Naive thymus-derived CD4-positive, alpha-beta T cell (primary cell): ENCODE data around the gene CTTNBP2NL. TPM values are rescaled to one million over a fixed set of nuclear protein-coding genes. Genes with fewer than 3 reads are reported as not detected.

Experiments used
- ATAC-seq: fragments of 150-1000 bp; cut with Tn5 transposase; 2 replicates; pipeline ENCODE4 v1.10.0; 2021; ENCODE audit warnings: mild to moderate bottlenecking, moderate library complexity
- CTCF ChIA-PET: fragments of 350-600 bp; sonication (Branson Sonifier 250); formaldehyde crosslinking; loops from one replicate; lab custom pipeline; 2021; ENCODE audit warnings: antibody characterized with exemption; lab: Charles Lee
- POLR2A ChIA-PET: fragments of 350-600 bp; sonication (Branson Sonifier 250); formaldehyde crosslinking; loops from one replicate; lab custom pipeline; 2021; ENCODE audit warnings: antibody characterized with exemption, inconsistent platforms; lab: Charles Lee
- DNase-seq, 9 donors: peaks; one replicate each; pipeline versions ENCODE4 v3.0.0 to v3.0.0-alpha.2; 2020 to 2022; ENCODE audit warnings: mixed read lengths in 1 of 9
- H3K27ac ChIP-seq: one replicate; pipeline ENCODE4 v1.7.0; 2013; ENCODE audit warnings: mild to moderate bottlenecking, low read depth, low read length, moderate library complexity
- H3K27me3 ChIP-seq, 2 donors: one replicate each; pipeline ENCODE4 v1.7.0; 2013; ENCODE audit warnings: low read length in 2 of 2, mild to moderate bottlenecking in 2 of 2, moderate library complexity in 2 of 2; ENCODE audit not compliant: control insufficient read depth in 2 of 2, insufficient read depth in 2 of 2
- H3K36me3 ChIP-seq, 3 experiments: 1 replicate in 2 of 3; 2 replicates in 1 of 3; pipeline ENCODE4 v1.7.0; 2013; ENCODE audit warnings: low read length in 3 of 3, mild to moderate bottlenecking in 3 of 3, moderate library complexity in 1 of 3; ENCODE audit not compliant: insufficient read depth in 3 of 3, control insufficient read depth in 2 of 3
- H3K4me1 ChIP-seq, 2 donors: one replicate each; pipeline ENCODE4 v1.7.0; 2013; ENCODE audit warnings: low read length in 2 of 2, mild to moderate bottlenecking in 2 of 2, moderate library complexity in 1 of 2; ENCODE audit not compliant: control insufficient read depth in 2 of 2, insufficient read depth in 2 of 2
- H3K4me3 ChIP-seq: 2 replicates; pipeline ENCODE4 v1.7.0; 2013; ENCODE audit warnings: mild to moderate bottlenecking, low read length
- H3K9me3 ChIP-seq, 3 experiments: 1 replicate in 2 of 3; 2 replicates in 1 of 3; pipeline ENCODE4 v1.7.0; 2013; ENCODE audit warnings: low read length in 3 of 3; ENCODE audit not compliant: control insufficient read depth in 2 of 3
- H3K27ac Mint-ChIP-seq, 9 donors: one replicate each; pipeline ENCODE4 v1.8.0; 2020 to 2022; ENCODE audit warnings: mixed read lengths in 9 of 9, mild to moderate bottlenecking in 8 of 9, moderate library complexity in 5 of 9, inconsistent platforms in 2 of 9
- H3K27me3 Mint-ChIP-seq, 5 donors: one replicate each; pipeline ENCODE4 v1.8.0; 2021 to 2022; ENCODE audit warnings: mixed read lengths in 5 of 5, mild to moderate bottlenecking in 1 of 5
- H3K36me3 Mint-ChIP-seq, 5 donors: one replicate each; pipeline ENCODE4 v1.8.0; 2020 to 2022; ENCODE audit warnings: mixed read lengths in 5 of 5, mild to moderate bottlenecking in 3 of 5, inconsistent platforms in 1 of 5
- H3K4me1 Mint-ChIP-seq, 7 donors: one replicate each; pipeline ENCODE4 v1.8.0; 2020 to 2022; ENCODE audit warnings: mixed read lengths in 7 of 7, mild to moderate bottlenecking in 3 of 7, inconsistent platforms in 1 of 7
- H3K4me3 Mint-ChIP-seq, 10 donors: one replicate each; pipeline ENCODE4 v1.8.0; 2020 to 2022; ENCODE audit warnings: mild to moderate bottlenecking in 10 of 10, mixed read lengths in 10 of 10, moderate library complexity in 6 of 10, inconsistent platforms in 2 of 10
- H3K9me3 Mint-ChIP-seq, 11 donors: one replicate each; pipeline ENCODE4 v1.8.0; 2020 to 2022; ENCODE audit warnings: mixed read lengths in 11 of 11, mild to moderate bottlenecking in 4 of 11, inconsistent platforms in 1 of 11, moderate library complexity in 1 of 11
- intact Hi-C, 2 donors: fragments of 100-400 bp; cut with micrococcal nuclease; formaldehyde crosslinking; loops; one replicate each; pipeline ENCODE4 v1.15.1; 2023
- polyA plus RNA-seq, 2 donors: library from polyadenylated mRNA; unstranded; fragments of 300-500 nt; fragmentation: Illumina TruSeq; gene quantifications; one replicate each; pipeline ENCODE4 v1.2.3, GENCODE V29; 2021
- total RNA-seq, 6 experiments: library from RNA in 5 of 6; stranded (reverse) in 5 of 6; gene quantifications; 1 replicate in 5 of 6; 2 replicates in 1 of 6; pipeline ENCODE4 v1.2.3 and lab custom pipeline; 2021 to 2026

Gene CTTNBP2NL
- total and polyA plus RNA-seq, 7 experiments from 2014 or later = 0.32 to 1.8 (median 0.90) TPM; not detected in 2

DNA sequence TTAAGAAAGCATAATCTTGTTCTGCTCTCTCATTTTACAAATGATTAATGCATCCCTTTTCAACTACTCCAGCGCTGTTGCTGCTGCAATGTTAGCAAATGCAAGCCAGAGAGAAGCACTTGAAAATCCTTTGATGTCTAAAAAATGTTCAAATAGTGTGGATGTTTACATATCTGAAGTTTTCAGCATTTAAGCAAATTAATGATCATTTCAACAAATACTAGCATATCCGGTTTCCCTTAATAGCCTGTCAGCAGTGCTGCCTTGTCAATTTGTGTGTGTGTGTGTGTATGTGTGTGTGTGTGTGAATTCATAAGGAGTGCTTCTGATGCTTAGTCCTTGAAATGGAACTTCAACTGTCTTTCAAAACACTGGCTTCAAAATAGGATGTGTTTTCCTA lies 64.6 kb downstream of the CTTNBP2NL start:
- POLR2A ChIA-PET = no interaction called here
- no peaks in the 10 kb centered on the region for H3K27me3 ChIP-seq
- Mint-ChIP-seq H3K36me3 (no peaks in the 10 kb centered on the region), H3K27ac (no peak overlapping the region), H3K4me1 (peaks cover 0 to 2% (median 0%) of the 10 kb centered on the region in 7 donors), H3K27me3 (peaks cover 0 to 16% (median 5%) of the 10 kb centered on the region in 5 donors), H3K4me3 (no peak overlapping the region), H3K9me3 (no peaks in the 10 kb centered on the region)
- DNase-seq = no peak
- no peak overlapping the region for H3K27ac ChIP-seq
- H3K9me3 ChIP-seq = no peaks in the 10 kb centered on the region
- H3K36me3 ChIP-seq = no peaks in the 10 kb centered on the region
- no peak overlapping the region for H3K4me3 ChIP-seq
- intact Hi-C loops = no loop called here
- CTCF ChIA-PET = no interaction called here
- no peak for ATAC-seq
- H3K4me1 ChIP-seq = no peaks in the 10 kb centered on the region

- intact Hi-C loops = no loop called here
- Histone ChIP-seq H3K36me3 (no peaks in the 10 kb centered on the region), H3K4me3 (no peak overlapping the region), H3K27me3 (no peaks in the 10 kb centered on the region), H3K27ac (no peak overlapping the region), H3K9me3 (no peaks in the 10 kb centered on the region), H3K4me1 (peaks cover 0 to 3% of the 10 kb centered on the region in 2 donors)
- POLR2A ChIA-PET = no interaction called here
- peak overlapping the region in 1 of 9 donors; percentile 28 for H3K27ac Mint-ChIP-seq
- CTCF ChIA-PET = no interaction called here
- H3K4me3 Mint-ChIP-seq = no peak overlapping the region
- no peaks in the 10 kb centered on the region for H3K36me3 Mint-ChIP-seq
- no peaks in the 10 kb centered on the region for H3K9me3 Mint-ChIP-seq
- ATAC-seq (no peak), DNase-seq (no peak)
- H3K4me1 Mint-ChIP-seq = peaks cover 0 to 10% (median 4%) of the 10 kb centered on the region in 7 donors
- H3K27me3 Mint-ChIP-seq = peaks cover 0 to 16% (median 8%) of the 10 kb centered on the region in 5 donors
Measured at GRCh38 chr1:112461200-112461871, 65.3 kb downstream of the CTTNBP2NL start.

GRCh38 chr1:112462953-112463279 lies 66.9 kb downstream of the CTTNBP2NL start:
- DNase-seq (no peak), ATAC-seq (no peak)
- Histone ChIP-seq H3K4me3 (no peak overlapping the region), H3K27me3 (no peaks in the 10 kb centered on the region), H3K9me3 (no peaks in the 10 kb centered on the region), H3K27ac (no peak overlapping the region), H3K36me3 (no peaks in the 10 kb centered on the region), H3K4me1 (peaks cover 0 to 3% of the 10 kb centered on the region in 2 donors)
- H3K4me3 Mint-ChIP-seq = no peak overlapping the region
- no peaks in the 10 kb centered on the region for H3K36me3 Mint-ChIP-seq
- peaks cover 0 to 2% (median 0%) of the 10 kb centered on the region in 11 donors for H3K9me3 Mint-ChIP-seq
- intact Hi-C loops = no loop called here
- peaks cover 0 to 17% (median 9%) of the 10 kb centered on the region in 7 donors for H3K4me1 Mint-ChIP-seq
- ChIA-PET POLR2A (no interaction called here), CTCF (interaction anchor here (0.9 to 2.9 kb wide), 3 partner anchors 15 to 72 kb away, joined by 3 to 30 read pairs (median 3); partner anchors contain the start of gene CTTNBP2NL)
- H3K27ac Mint-ChIP-seq = no peak overlapping the region
- H3K27me3 Mint-ChIP-seq = peaks cover 0 to 18% (median 9%) of the 10 kb centered on the region in 5 donors

DNA sequence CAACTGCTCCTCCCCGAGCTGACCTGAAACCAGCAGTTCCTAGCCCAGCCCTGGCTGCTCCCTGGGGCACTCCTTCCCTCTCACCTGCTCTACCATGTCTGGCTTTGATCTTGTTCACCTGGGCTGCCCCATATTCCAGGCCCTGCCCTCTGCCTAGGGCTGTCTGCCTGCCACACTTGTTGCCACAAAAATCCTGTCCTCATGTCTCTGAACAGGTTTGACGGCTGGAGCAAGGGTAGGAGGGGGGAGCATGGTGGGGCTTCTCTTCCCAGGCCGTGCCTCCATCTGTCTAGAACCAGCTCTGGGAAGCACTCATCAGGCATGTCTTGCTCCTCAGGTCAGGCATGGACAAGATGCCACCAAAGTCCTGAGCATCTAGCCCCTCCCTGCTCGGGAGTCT lies 68.5 kb downstream of the CTTNBP2NL start:
- no peak for ATAC-seq
- Mint-ChIP-seq H3K4me1 (peaks cover 0 to 17% (median 9%) of the 10 kb centered on the region in 7 donors), H3K27me3 (peaks cover 7 to 28% (median 18%) of the 10 kb centered on the region in 5 donors), H3K36me3 (no peaks in the 10 kb centered on the region), H3K9me3 (peaks cover 0 to 2% (median 0%) of the 10 kb centered on the region in 11 donors), H3K27ac (no peak overlapping the region), H3K4me3 (no peak overlapping the region)
- ChIA-PET POLR2A (no interaction called here), CTCF (interaction anchor here (1.2 to 3.9 kb wide), 3 partner anchors 73 to 93 kb away, joined by 3 to 75 read pairs (median 30); no protein-coding TSS in a partner anchor)
- Histone ChIP-seq H3K27ac (no peak overlapping the region), H3K36me3 (no peaks in the 10 kb centered on the region), H3K4me3 (no peak overlapping the region), H3K4me1 (peaks cover 0 to 3% of the 10 kb centered on the region in 2 donors), H3K27me3 (no peaks in the 10 kb centered on the region), H3K9me3 (no peaks in the 10 kb centered on the region)
- DNase-seq = no peak
- intact Hi-C loops = no loop called here

DNA sequence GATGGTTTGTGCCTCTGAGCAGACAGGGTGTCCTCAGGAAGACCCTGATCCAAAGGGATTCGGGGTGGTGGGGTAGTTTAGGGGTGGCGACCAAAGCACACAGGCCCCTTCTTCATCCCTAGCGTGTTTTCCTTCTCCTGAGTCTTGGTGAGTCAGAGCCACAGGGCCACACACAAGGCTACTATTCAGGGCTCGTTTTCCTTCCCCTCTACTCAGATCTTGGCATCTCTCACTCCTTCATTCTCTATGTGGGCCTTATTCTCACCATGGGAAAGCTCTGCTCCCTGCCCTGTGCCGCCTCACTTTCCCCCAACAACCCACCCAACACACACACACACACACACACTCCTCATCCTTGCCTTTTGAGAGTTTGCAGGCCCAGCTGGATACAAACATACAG lies 69.1 kb downstream of the CTTNBP2NL start:
- POLR2A ChIA-PET = no interaction called here
- Histone ChIP-seq H3K27ac (no peak overlapping the region), H3K4me1 (peaks cover 0 to 3% of the 10 kb centered on the region in 2 donors), H3K4me3 (no peak overlapping the region), H3K27me3 (no peaks in the 10 kb centered on the region), H3K36me3 (no peaks in the 10 kb centered on the region), H3K9me3 (no peaks in the 10 kb centered on the region)
- H3K27ac Mint-ChIP-seq = peak overlapping the region in 2 of 9 donors; percentile 50 to 58
- peaks cover 0 to 17% (median 9%) of the 10 kb centered on the region in 7 donors for H3K4me1 Mint-ChIP-seq
- H3K36me3 Mint-ChIP-seq = no peaks in the 10 kb centered on the region
- DNase-seq (no peak), ATAC-seq (no peak)
- H3K4me3 Mint-ChIP-seq = peak overlapping the region in 2 of 10 donors; percentile 71 to 85
- CTCF ChIA-PET = interaction anchor here (0.7 to 3.9 kb wide), 5 partner anchors 19 to 235 kb away, joined by 3 to 75 read pairs (median 4); no protein-coding TSS in a partner anchor
- H3K9me3 Mint-ChIP-seq = peaks cover 0 to 2% (median 0%) of the 10 kb centered on the region in 11 donors
- intact Hi-C loops = loop anchor here in 1 of 2 donors (5.0 kb wide), 1 partner anchor 983 kb away; no protein-coding TSS in a partner anchor
- H3K27me3 Mint-ChIP-seq = peaks cover 7 to 29% (median 18%) of the 10 kb centered on the region in 5 donors

GRCh38 chr1:112466078-112466660 lies 70.2 kb downstream of the CTTNBP2NL start:
- peak overlapping the region; percentile 46 for H3K4me3 ChIP-seq
- no peaks in the 10 kb centered on the region for H3K27me3 ChIP-seq
- ATAC-seq (peak; percentile 94), DNase-seq (peak; percentile 66 to 85 (median 78))
- Mint-ChIP-seq H3K36me3 (no peaks in the 10 kb centered on the region), H3K4me3 (peak overlapping the region; percentile 71 to 89 (median 84)), H3K4me1 (peaks cover 0 to 17% (median 9%) of the 10 kb centered on the region in 7 donors), H3K27me3 (peaks cover 7 to 30% (median 19%) of the 10 kb centered on the region in 5 donors), H3K27ac (peak overlapping the region in 3 of 9 donors; percentile 43 to 73 (median 64)), H3K9me3 (peaks cover 0 to 2% (median 0%) of the 10 kb centered on the region in 11 donors)
- intact Hi-C loops = loop anchor here (1.0 to 5.0 kb wide), 6 partner anchors 75 to 984 kb away; partner anchors contain the start of gene RHOC (in 1 of the 2)
- H3K27ac ChIP-seq = peak overlapping the region; percentile 30
- no peaks in the 10 kb centered on the region for H3K9me3 ChIP-seq
- peaks cover 0 to 3% of the 10 kb centered on the region in 2 donors for H3K4me1 ChIP-seq
- CTCF ChIA-PET = interaction anchor here (0.6 to 3.9 kb wide), 12 partner anchors 9 to 1964 kb away, joined by 3 to 75 read pairs (median 4); no protein-coding TSS in a partner anchor
- no peaks in the 10 kb centered on the region for H3K36me3 ChIP-seq
- POLR2A ChIA-PET = interaction anchor here (1.1 kb wide), 1 partner anchor 75 kb away, joined by 8 read pairs; no protein-coding TSS in a partner anchor
